ENCODE measurements around the gene TP53AIP1.
A peak's percentile ranks its signal among the peaks of the same experiment; 100 is the strongest.

Gene TP53AIP1

DNA sequence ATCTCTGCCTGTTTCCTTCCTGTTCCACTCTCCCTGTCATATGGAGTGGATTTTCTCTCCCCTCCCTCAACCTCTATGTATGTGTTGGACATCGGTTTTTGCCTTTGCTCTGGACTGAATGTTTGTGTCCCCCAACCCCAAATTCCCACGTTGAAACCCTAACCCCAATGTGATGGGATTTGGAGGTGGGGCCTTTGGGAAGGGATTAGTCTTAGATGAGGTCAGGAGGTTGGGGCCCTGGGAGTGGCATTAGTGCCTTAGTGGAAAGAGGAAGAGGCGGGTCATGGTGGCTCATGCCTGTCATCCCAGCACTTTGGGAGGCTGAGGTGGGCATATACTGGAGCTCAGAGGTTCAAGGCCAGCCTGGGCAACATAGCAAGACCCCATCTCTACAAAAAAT, 11.6 kb downstream of the TP53AIP1 start:
- DNase-seq (ENCODE audit: low read depth, low spot score) = no peak
- no peaks in the 10 kb centered on the region for H3K9me3 ChIP-seq (ENCODE audit: insufficient read depth, low read length)
- no peaks in the 10 kb centered on the region for H3K36me3 ChIP-seq (ENCODE audit: insufficient read depth, insufficient read length, low read length)
- H3K4me3 ChIP-seq (ENCODE audit: insufficient read length, low read depth) = no peak overlapping the region
- H3K9ac ChIP-seq (ENCODE audit: insufficient read length, low read depth) = no peak overlapping the region
- H3K4me1 ChIP-seq (ENCODE audit: insufficient read depth, insufficient read length) = peaks cover 9% of the 10 kb centered on the region
- TF ChIP-seq SUZ12 (IDR thresholded peaks at IDR 0.05; ENCODE audit: extremely low read depth, insufficient read depth, insufficient read length) = no peak
- no peak for TF ChIP-seq ZNF274 (IDR thresholded peaks at IDR 0.05; ENCODE audit: low read depth, low read length)
- TF ChIP-seq YY1 (IDR thresholded peaks at IDR 0.05; ENCODE audit: insufficient read depth, insufficient read length) = no peak
- no peaks in the 10 kb centered on the region for H3K27me3 ChIP-seq (ENCODE audit: insufficient read depth, insufficient read length)

DNA sequence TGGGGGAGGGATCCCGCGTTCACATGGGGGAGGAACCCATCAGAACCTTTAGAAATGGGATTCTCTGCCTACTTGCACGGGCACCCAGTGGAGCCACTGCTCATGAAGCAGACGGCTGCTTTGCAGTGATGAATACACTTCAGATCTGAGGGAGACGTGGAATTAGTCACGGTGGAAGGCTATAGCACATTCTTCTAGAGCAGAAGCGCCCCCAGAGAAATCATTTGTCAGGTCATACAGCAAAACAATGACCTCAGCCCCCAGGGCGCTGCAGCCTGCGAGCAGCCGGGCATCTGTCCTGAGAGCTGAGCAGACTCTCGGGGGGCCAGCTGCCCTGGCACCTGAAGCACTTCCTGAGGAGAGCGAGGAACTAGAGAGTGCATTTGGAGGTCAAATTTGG, 12.7 kb downstream of the TP53AIP1 start:
- DNase-seq (ENCODE audit: low read depth, low spot score) = no peak
- Histone ChIP-seq H3K27me3 (ENCODE audit: insufficient read depth, insufficient read length) (no peaks in the 10 kb centered on the region), H3K4me1 (ENCODE audit: insufficient read depth, insufficient read length) (peaks cover 9% of the 10 kb centered on the region)

DNA sequence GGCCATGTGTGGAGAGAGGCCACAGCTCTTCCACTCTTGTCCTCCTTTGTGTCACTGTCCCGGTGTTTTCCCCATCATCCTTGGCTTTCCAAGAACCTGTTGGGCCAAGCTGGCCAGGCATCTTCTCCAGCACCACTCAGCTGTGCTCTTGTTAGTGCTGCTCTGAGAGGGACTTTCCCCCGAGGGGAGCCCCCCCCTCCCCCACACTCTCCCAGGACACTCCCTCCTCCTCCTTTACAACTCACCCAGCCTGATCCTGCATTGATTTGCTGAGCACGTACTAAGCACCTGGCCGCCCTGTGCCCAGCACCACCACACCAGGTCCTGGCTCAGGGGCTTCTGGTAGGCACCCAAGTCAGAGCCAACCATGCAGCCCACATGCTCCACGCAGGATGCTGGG, 13.2 kb downstream of the TP53AIP1 start:
- Histone ChIP-seq H3K4me3 (ENCODE audit: insufficient read length, low read depth) (no peak overlapping the region), H3K9ac (ENCODE audit: insufficient read length, low read depth) (no peak overlapping the region), H3K27me3 (ENCODE audit: insufficient read depth, insufficient read length) (no peaks in the 10 kb centered on the region), H3K36me3 (ENCODE audit: insufficient read depth, insufficient read length, low read length) (no peaks in the 10 kb centered on the region), H3K9me3 (ENCODE audit: insufficient read depth, low read length) (no peaks in the 10 kb centered on the region), H3K4me1 (ENCODE audit: insufficient read depth, insufficient read length) (peaks cover 9% of the 10 kb centered on the region)
- DNase-seq (ENCODE audit: low read depth, low spot score) = no peak
- TF ChIP-seq SUZ12 (IDR thresholded peaks at IDR 0.05; ENCODE audit: extremely low read depth, insufficient read depth, insufficient read length) (no peak), ZNF274 (IDR thresholded peaks at IDR 0.05; ENCODE audit: low read depth, low read length) (no peak), YY1 (IDR thresholded peaks at IDR 0.05; ENCODE audit: insufficient read depth, insufficient read length) (no peak)

More for the DNA sequence above, 12.7 kb downstream of the TP53AIP1 start:
- no peak overlapping the region for H3K4me3 ChIP-seq (ENCODE audit: insufficient read length, low read depth)
- TF ChIP-seq ZNF274 (IDR thresholded peaks at IDR 0.05; ENCODE audit: low read depth, low read length) (no peak), YY1 (IDR thresholded peaks at IDR 0.05; ENCODE audit: insufficient read depth, insufficient read length) (no peak), SUZ12 (IDR thresholded peaks at IDR 0.05; ENCODE audit: extremely low read depth, insufficient read depth, insufficient read length) (no peak)
- peak overlapping the region; percentile 10 for H3K9ac ChIP-seq (ENCODE audit: insufficient read length, low read depth)
- H3K36me3 ChIP-seq (ENCODE audit: insufficient read depth, insufficient read length, low read length) = no peaks in the 10 kb centered on the region
- H3K9me3 ChIP-seq (ENCODE audit: insufficient read depth, low read length) = no peaks in the 10 kb centered on the region

DNA sequence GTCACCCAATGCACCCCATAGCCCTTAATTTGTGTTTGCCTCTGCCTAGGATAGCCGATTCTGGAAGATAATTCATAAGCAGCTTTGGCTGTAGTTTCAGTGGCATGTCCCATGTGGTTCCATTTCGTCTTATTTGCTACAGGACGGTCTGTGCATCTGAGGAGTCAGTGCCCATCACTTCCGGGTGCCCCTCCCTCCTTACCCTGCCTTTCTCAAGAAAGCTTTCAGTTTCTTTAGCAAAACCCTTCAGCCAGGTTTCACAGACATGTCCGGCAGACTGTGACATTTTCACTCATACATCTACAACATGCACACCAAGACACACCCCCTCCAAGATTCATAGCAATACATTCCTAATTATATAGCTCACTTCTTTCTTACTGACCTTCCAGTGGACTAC, 14.3 kb downstream of the TP53AIP1 start:
- H3K9me3 ChIP-seq (ENCODE audit: insufficient read depth, low read length) = no peaks in the 10 kb centered on the region
- no peak overlapping the region for H3K4me3 ChIP-seq (ENCODE audit: insufficient read length, low read depth)
- no peak overlapping the region for H3K9ac ChIP-seq (ENCODE audit: insufficient read length, low read depth)
- TF ChIP-seq YY1 (IDR thresholded peaks at IDR 0.05; ENCODE audit: insufficient read depth, insufficient read length) = no peak
- TF ChIP-seq SUZ12 (IDR thresholded peaks at IDR 0.05; ENCODE audit: extremely low read depth, insufficient read depth, insufficient read length) = no peak
- TF ChIP-seq ZNF274 (IDR thresholded peaks at IDR 0.05; ENCODE audit: low read depth, low read length) = no peak
- no peaks in the 10 kb centered on the region for H3K36me3 ChIP-seq (ENCODE audit: insufficient read depth, insufficient read length, low read length)
- no peak for DNase-seq (ENCODE audit: low read depth, low spot score)
- no peaks in the 10 kb centered on the region for H3K27me3 ChIP-seq (ENCODE audit: insufficient read depth, insufficient read length)
- H3K4me1 ChIP-seq (ENCODE audit: insufficient read depth, insufficient read length) = peaks cover 9% of the 10 kb centered on the region

DNA sequence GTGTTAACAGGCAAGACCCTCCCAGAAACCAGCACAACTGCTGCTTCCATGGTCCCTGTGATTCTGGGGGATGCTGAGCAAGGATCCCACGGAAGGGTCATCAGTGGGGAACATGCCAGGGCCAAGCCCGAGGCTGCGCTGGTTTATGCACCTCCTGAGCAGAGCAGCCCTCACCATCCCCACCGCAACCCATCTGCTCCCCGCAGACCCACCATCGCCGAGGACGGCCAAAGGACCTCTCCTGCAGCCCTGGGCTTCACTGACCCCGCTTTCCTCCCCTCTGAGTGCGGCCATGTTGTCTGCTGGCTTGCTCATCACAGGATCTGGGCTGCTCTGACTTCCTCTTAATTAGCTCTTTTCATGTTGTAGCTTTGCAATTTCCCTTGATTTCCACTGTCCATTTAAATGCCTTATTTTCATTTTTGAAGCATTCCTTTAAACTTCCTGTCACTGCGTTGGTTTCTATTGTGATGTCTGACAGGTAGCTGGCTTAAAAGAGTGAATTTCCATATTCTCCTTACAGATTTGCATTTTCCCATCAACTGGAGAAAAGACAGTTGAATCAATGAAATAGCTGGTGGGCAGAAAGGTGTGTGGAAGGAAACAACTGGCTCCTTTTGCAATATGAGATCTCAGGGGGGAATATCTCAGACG, 14.9 kb downstream of the TP53AIP1 start:
- Histone ChIP-seq H3K4me3 (ENCODE audit: insufficient read length, low read depth) (no peak overlapping the region), H3K4me1 (ENCODE audit: insufficient read depth, insufficient read length) (peaks cover 9% of the 10 kb centered on the region), H3K27me3 (ENCODE audit: insufficient read depth, insufficient read length) (no peaks in the 10 kb centered on the region), H3K36me3 (ENCODE audit: insufficient read depth, insufficient read length, low read length) (no peaks in the 10 kb centered on the region), H3K9me3 (ENCODE audit: insufficient read depth, low read length) (no peaks in the 10 kb centered on the region), H3K9ac (ENCODE audit: insufficient read length, low read depth) (no peak overlapping the region)
- DNase-seq (ENCODE audit: low read depth, low spot score) = no peak
- TF ChIP-seq ZNF274 (IDR thresholded peaks at IDR 0.05; ENCODE audit: low read depth, low read length) (no peak), YY1 (IDR thresholded peaks at IDR 0.05; ENCODE audit: insufficient read depth, insufficient read length) (no peak), SUZ12 (IDR thresholded peaks at IDR 0.05; ENCODE audit: extremely low read depth, insufficient read depth, insufficient read length) (no peak)

DNA sequence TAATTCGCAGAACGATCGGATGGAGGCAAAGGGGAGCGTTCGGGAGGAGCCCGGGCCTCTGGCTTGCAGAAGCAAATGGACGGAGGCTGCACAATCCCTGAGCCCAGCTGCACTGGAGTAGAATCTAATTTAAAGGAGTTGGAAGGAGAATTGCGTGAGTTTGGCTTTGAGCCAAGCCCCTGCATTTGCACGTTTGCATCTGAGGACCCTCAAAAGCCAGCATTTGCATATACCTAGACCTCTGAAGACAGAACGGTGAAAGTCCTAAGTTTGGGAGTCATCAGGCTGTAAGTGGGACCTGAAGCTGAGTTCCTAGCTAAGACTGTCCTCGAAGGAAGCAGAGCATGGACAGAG, 15.6 kb downstream of the TP53AIP1 start:
- no peaks in the 10 kb centered on the region for H3K27me3 ChIP-seq (ENCODE audit: insufficient read depth, insufficient read length)
- no peak for DNase-seq (ENCODE audit: low read depth, low spot score)
- peaks cover 9% of the 10 kb centered on the region for H3K4me1 ChIP-seq (ENCODE audit: insufficient read depth, insufficient read length)
- H3K9me3 ChIP-seq (ENCODE audit: insufficient read depth, low read length) = no peaks in the 10 kb centered on the region
- no peaks in the 10 kb centered on the region for H3K36me3 ChIP-seq (ENCODE audit: insufficient read depth, insufficient read length, low read length)
- no peak overlapping the region for H3K9ac ChIP-seq (ENCODE audit: insufficient read length, low read depth)
- H3K4me3 ChIP-seq (ENCODE audit: insufficient read length, low read depth) = no peak overlapping the region
- TF ChIP-seq SUZ12 (IDR thresholded peaks at IDR 0.05; ENCODE audit: extremely low read depth, insufficient read depth, insufficient read length) = no peak
- no peak for TF ChIP-seq ZNF274 (IDR thresholded peaks at IDR 0.05; ENCODE audit: low read depth, low read length)
- no peak for TF ChIP-seq YY1 (IDR thresholded peaks at IDR 0.05; ENCODE audit: insufficient read depth, insufficient read length)

DNA sequence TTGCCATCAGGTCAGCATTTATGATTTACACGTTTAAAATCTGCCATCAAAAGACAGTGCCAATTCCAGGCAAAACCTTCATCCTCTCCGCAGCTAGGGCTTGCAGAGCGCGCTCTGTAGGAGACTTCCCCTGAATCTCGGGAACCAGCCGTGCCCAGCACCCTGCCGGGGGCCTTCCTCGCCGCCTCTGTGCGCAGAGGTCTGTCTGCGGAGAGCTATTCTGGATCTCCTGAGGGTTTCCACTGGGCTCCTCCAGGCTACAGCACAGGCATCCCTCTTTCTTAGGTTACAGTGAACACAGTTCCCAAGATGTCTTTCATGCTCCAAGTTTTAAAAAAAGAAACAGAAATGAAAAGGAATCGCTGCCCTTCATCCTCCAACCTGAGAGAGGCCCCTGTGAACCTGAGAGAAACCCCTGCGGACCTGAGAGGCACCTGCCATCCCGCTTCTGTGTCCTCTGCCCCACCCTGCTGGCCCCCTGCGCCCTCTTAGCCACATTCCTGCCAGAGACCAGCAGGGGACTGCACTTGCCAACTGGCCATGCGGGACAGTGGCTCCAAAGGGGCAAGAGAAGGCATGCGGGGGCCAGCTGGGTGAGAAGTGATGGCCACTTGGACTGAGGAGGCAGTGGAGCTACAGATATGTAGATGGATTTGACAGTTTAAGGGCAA, 16.1 kb downstream of the TP53AIP1 start:
- no peaks in the 10 kb centered on the region for H3K9me3 ChIP-seq (ENCODE audit: insufficient read depth, low read length)
- H3K4me3 ChIP-seq (ENCODE audit: insufficient read length, low read depth) = no peak overlapping the region
- H3K27me3 ChIP-seq (ENCODE audit: insufficient read depth, insufficient read length) = no peaks in the 10 kb centered on the region
- no peak overlapping the region for H3K9ac ChIP-seq (ENCODE audit: insufficient read length, low read depth)
- no peak for DNase-seq (ENCODE audit: low read depth, low spot score)
- TF ChIP-seq YY1 (IDR thresholded peaks at IDR 0.05; ENCODE audit: insufficient read depth, insufficient read length) (no peak), ZNF274 (IDR thresholded peaks at IDR 0.05; ENCODE audit: low read depth, low read length) (no peak), SUZ12 (IDR thresholded peaks at IDR 0.05; ENCODE audit: extremely low read depth, insufficient read depth, insufficient read length) (no peak)
- H3K4me1 ChIP-seq (ENCODE audit: insufficient read depth, insufficient read length) = peaks cover 9% of the 10 kb centered on the region
- H3K36me3 ChIP-seq (ENCODE audit: insufficient read depth, insufficient read length, low read length) = no peaks in the 10 kb centered on the region

Data from NT2/D1 (cell line).